Tibial nerve (tissue), 3 donors: ENCODE data around the gene SLC18A2.

Source experiments
- POLR2A ChIP-seq, 2 donors: fragments of 450-650 bp; IDR thresholded peaks; one replicate each; pipeline ENCODE4 v1.6.1; 2017; ENCODE audit warnings: antibody characterized with exemption in 2 of 2, mild to moderate bottlenecking in 2 of 2, moderate library complexity in 2 of 2
- TF ChIP-seq, protein P1 (sequence below), 5 experiments: fragments of 200-600 bp in 3 of 5; fragments of 450-650 bp in 2 of 5; sonication (generic) in 3 of 5; IDR thresholded peaks; one replicate each; pipeline ENCODE4 v1.5.1; 2016 to 2019; ENCODE audit warnings: antibody characterized with exemption in 5 of 5, mild to moderate bottlenecking in 3 of 5, moderate library complexity in 2 of 5

DNA sequence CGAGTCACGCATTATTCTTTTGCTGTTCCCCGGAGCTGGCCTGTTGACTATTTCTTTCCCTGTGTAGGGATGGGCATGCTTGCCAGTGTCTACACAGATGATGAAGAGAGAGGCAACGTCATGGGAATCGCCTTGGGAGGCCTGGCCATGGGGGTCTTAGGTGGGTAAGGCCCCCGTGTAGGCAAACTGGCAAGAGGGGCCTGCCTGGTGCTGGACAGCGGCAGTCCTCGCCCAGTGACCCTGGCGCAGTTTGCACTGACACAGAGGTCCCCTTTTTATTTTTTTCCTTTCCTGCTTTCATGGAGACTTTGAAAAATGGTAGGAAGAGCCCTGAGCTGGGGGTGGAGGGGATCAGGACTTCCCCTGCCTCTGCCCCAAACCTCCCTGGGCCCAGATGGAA is 13.4 kb downstream of the SLC18A2 start:
- TF ChIP-seq, protein P1, sequence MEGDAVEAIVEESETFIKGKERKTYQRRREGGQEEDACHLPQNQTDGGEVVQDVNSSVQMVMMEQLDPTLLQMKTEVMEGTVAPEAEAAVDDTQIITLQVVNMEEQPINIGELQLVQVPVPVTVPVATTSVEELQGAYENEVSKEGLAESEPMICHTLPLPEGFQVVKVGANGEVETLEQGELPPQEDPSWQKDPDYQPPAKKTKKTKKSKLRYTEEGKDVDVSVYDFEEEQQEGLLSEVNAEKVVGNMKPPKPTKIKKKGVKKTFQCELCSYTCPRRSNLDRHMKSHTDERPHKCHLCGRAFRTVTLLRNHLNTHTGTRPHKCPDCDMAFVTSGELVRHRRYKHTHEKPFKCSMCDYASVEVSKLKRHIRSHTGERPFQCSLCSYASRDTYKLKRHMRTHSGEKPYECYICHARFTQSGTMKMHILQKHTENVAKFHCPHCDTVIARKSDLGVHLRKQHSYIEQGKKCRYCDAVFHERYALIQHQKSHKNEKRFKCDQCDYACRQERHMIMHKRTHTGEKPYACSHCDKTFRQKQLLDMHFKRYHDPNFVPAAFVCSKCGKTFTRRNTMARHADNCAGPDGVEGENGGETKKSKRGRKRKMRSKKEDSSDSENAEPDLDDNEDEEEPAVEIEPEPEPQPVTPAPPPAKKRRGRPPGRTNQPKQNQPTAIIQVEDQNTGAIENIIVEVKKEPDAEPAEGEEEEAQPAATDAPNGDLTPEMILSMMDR (IDR thresholded peaks at IDR 0.05), result no peak
- TF ChIP-seq POLR2A (IDR thresholded peaks at IDR 0.05), result no peak
